Hepatocyte (in vitro differentiated cells): ENCODE data around the gene MB21D2. TPM values are rescaled to one million over a fixed set of nuclear protein-coding genes. Genes with fewer than 3 reads are reported as not detected.

Experiments
- DNase-seq: peaks from one replicate; pipeline ENCODE4 v3.0.0-alpha.2; 2016; ENCODE audit warnings: low spot score
- H2AFZ ChIP-seq: fragments of 200-600 bp; sonication (generic); 2 replicates; pipeline ENCODE4 v1.6.0; 2016; ENCODE audit warnings: antibody characterized with exemption, mild to moderate bottlenecking
- H3K27ac ChIP-seq: fragments of 200-600 bp; sonication (generic); 2 replicates; pipeline ENCODE4 v1.5.1; 2016; ENCODE audit warnings: mild to moderate bottlenecking
- H3K27me3 ChIP-seq: fragments of 200-600 bp; sonication (generic); 2 replicates; pipeline ENCODE4 v1.6.1; 2016
- H3K36me3 ChIP-seq: fragments of 200-600 bp; sonication (generic); replicated peaks from 2 replicates; pipeline ENCODE4 v1.5.1; 2016; ENCODE audit warnings: low read depth; ENCODE audit not compliant: insufficient read depth
- H3K4me1 ChIP-seq: fragments of 200-600 bp; sonication (generic); 2 replicates; pipeline ENCODE4 v1.5.1; 2016; ENCODE audit warnings: mild to moderate bottlenecking, moderate library complexity; ENCODE audit not compliant: insufficient read depth
- H3K4me2 ChIP-seq: fragments of 200-600 bp; sonication (generic); 2 replicates; pipeline ENCODE4 v1.6.0; 2016
- H3K4me3 ChIP-seq: fragments of 200-600 bp; sonication (generic); 2 replicates; pipeline ENCODE4 v1.5.1; 2016; ENCODE audit warnings: mild to moderate bottlenecking
- H3K79me2 ChIP-seq: fragments of 200-600 bp; sonication (generic); 2 replicates; pipeline ENCODE4 v1.6.0; 2017; ENCODE audit warnings: mild to moderate bottlenecking
- H3K9me2 ChIP-seq: fragments of 200-600 bp; sonication (generic); replicated peaks from 2 replicates; pipeline ENCODE4 v1.6.0; 2017; ENCODE audit warnings: mild to moderate bottlenecking; ENCODE audit not compliant: insufficient read depth
- H3K9me3 ChIP-seq: fragments of 200-600 bp; sonication (generic); 2 replicates; pipeline ENCODE4 v1.5.1; 2016; ENCODE audit warnings: low read depth, mild to moderate bottlenecking
- H4K20me1 ChIP-seq: fragments of 200-600 bp; sonication (generic); 2 replicates; pipeline ENCODE4 v1.6.0; 2016; ENCODE audit warnings: mild to moderate bottlenecking; ENCODE audit not compliant: insufficient read depth, poor library complexity, severe bottlenecking
- EZH2 ChIP-seq: fragments of 200-600 bp; sonication (generic); IDR thresholded peaks from 2 replicates; pipeline ENCODE4 v1.6.1; 2016; ENCODE audit warnings: antibody characterized with exemption, mild to moderate bottlenecking, borderline replicate concordance
- EZH2phosphoT487 ChIP-seq: fragments of 200-600 bp; sonication (generic); IDR thresholded peaks from one replicate; pipeline ENCODE4 v1.6.1; 2018; ENCODE audit warnings: antibody characterized with exemption, mild to moderate bottlenecking, low read depth, moderate library complexity; ENCODE audit not compliant: unreplicated experiment, severe bottlenecking
- WGBS: methylation state at CpG from one replicate; pipeline ENCODE4 v1.1.6; 2016; ENCODE audit warnings: low lambda C conversion rate; ENCODE audit errors: missing lambda C conversion rate; 5-methylcytosine and 5-hydroxymethylcytosine counted together
- polyA plus RNA-seq: library from polyadenylated mRNA; unstranded; fragments of >200 nt; fragmentation: Nextera tagmentation; extraction: Ambion mirVana; gene quantifications from 2 replicates; pipeline ENCODE4 v1.2.1, GENCODE V29; 2016
- total RNA-seq: library from RNA; depleted of rRNA; stranded (reverse); fragments of >200 nt; gene quantifications from 2 replicates; pipeline ENCODE4 v1.2.3, GENCODE V29; 2014
- TF ChIP-seq, protein P1 (sequence below): fragments of 200-600 bp; sonication (generic); IDR thresholded peaks from 2 replicates; pipeline ENCODE4 v1.5.1; 2016; ENCODE audit warnings: antibody characterized with exemption, mild to moderate bottlenecking; ENCODE audit not compliant: poor library complexity

MB21D2 gene
- total and polyA plus RNA-seq, 2 experiments from 2014 or later: 9.1 to 22.1 TPM

DNA sequence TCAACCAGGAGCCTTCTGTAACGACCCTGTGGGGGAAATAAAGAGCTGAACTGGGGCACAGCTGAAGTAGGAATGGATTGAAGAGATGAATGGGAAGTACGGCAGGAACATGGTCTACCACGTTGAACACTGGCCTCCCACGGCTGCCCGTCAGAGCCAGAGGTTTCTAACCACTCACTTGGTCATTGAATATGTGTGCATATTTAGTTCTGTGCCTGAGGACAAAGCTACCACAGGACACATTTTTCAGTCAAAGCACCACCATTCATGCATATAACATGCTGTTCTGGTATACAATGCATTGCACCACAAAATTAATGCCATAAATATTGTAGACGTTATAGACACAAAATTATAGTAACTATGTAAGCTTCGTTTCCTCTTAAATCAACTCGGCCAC lies 75.5 kb downstream of the MB21D2 start:
- H4K20me1 ChIP-seq: no peaks in the 10 kb centered on the region
- H3K9me2 ChIP-seq: no peaks in the 10 kb centered on the region
- 85% methylated on average over 8 of the region's 8 CpGs for whole genome bisulfite sequencing
- DNase-seq: no peak
- H3K36me3 ChIP-seq: no peaks in the 10 kb centered on the region
- no peak overlapping the region for H3K4me3 ChIP-seq
- H3K79me2 ChIP-seq: peaks cover 92% of the 10 kb centered on the region
- H3K4me1 ChIP-seq: no peaks in the 10 kb centered on the region
- H3K27ac ChIP-seq: peak overlapping the region; percentile 69
- TF ChIP-seq EZH2phosphoT487 (no peak), EZH2 (no peak)
- TF ChIP-seq, protein P1, sequence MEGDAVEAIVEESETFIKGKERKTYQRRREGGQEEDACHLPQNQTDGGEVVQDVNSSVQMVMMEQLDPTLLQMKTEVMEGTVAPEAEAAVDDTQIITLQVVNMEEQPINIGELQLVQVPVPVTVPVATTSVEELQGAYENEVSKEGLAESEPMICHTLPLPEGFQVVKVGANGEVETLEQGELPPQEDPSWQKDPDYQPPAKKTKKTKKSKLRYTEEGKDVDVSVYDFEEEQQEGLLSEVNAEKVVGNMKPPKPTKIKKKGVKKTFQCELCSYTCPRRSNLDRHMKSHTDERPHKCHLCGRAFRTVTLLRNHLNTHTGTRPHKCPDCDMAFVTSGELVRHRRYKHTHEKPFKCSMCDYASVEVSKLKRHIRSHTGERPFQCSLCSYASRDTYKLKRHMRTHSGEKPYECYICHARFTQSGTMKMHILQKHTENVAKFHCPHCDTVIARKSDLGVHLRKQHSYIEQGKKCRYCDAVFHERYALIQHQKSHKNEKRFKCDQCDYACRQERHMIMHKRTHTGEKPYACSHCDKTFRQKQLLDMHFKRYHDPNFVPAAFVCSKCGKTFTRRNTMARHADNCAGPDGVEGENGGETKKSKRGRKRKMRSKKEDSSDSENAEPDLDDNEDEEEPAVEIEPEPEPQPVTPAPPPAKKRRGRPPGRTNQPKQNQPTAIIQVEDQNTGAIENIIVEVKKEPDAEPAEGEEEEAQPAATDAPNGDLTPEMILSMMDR: no peak
- no peaks in the 10 kb centered on the region for H3K9me3 ChIP-seq
- H2AFZ ChIP-seq: no peak overlapping the region
- no peak overlapping the region for H3K4me2 ChIP-seq
- no peaks in the 10 kb centered on the region for H3K27me3 ChIP-seq

DNA sequence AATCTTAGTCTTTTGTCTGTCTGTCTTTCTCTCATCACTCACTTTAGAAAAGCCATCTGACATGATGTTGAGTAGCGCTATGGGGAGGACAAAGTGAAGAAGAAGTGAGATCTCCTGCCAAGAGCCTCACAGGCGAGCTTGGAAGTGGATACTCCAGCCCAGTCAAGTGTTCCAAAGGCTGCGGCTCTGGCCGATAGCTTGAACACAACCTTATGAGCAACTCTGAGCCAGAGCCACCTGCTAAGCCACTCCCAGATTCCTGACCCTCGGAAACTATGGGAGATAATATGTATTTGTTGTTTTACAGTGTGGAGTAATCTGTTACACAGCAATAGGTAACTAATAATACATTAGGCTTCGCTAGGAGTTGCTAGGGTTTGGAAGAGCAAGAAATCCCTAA lies 76.2 kb downstream of the MB21D2 start:
- TF ChIP-seq, protein P1: no peak
- TF ChIP-seq EZH2phosphoT487: no peak
- no peak for TF ChIP-seq EZH2
- Histone ChIP-seq H3K9me2 (no peaks in the 10 kb centered on the region), H3K4me3 (no peak overlapping the region), H3K9me3 (no peaks in the 10 kb centered on the region), H3K36me3 (no peaks in the 10 kb centered on the region), H3K27me3 (no peaks in the 10 kb centered on the region), H3K27ac (peak overlapping the region; percentile 72), H3K4me1 (peaks cover 4% of the 10 kb centered on the region), H3K79me2 (peaks cover 89% of the 10 kb centered on the region), H3K4me2 (no peak overlapping the region), H4K20me1 (no peaks in the 10 kb centered on the region), H2AFZ (no peak overlapping the region)
- 74% methylated on average over 6 of the region's 6 CpGs for WGBS
- DNase-seq: peak; percentile 52

- peaks cover 85% of the 10 kb centered on the region for H3K79me2 ChIP-seq
Observed at GRCh38 chr3:192840143-192840836, 77.4 kb downstream of the MB21D2 start.

More at GRCh38 chr3:192840143-192840836, 77.4 kb downstream of the MB21D2 start:
- DNase-seq: no peak
- H3K9me2 ChIP-seq: no peaks in the 10 kb centered on the region
- H3K27ac ChIP-seq: peak overlapping the region; percentile 72
- peaks cover 14% of the 10 kb centered on the region for H3K4me1 ChIP-seq
- no peaks in the 10 kb centered on the region for H3K9me3 ChIP-seq
- no peak overlapping the region for H3K4me3 ChIP-seq
- 92% methylated on average over 10 of the region's 10 CpGs for whole genome bisulfite sequencing
- TF ChIP-seq EZH2 (no peak), EZH2phosphoT487 (no peak)
- TF ChIP-seq, protein P1: no peak
- no peaks in the 10 kb centered on the region for H4K20me1 ChIP-seq
- no peak overlapping the region for H2AFZ ChIP-seq
- no peaks in the 10 kb centered on the region for H3K27me3 ChIP-seq
- H3K36me3 ChIP-seq: no peaks in the 10 kb centered on the region
- H3K4me2 ChIP-seq: no peak overlapping the region
